PC-3 (cell line): ENCODE results near the gene PCBP1.

Source experiments
- CTCF ChIP-seq: fragments of 300-600 bp; sonication (generic); conservative IDR thresholded peaks from 2 replicates; pipeline ENCODE4 v1.5.1; 2017; ENCODE audit warnings: antibody characterized with exemption, low read depth, mild to moderate bottlenecking, low read length
- EZH2 ChIP-seq: fragments of 300-600 bp; sonication (generic); IDR thresholded peaks from one replicate; pipeline ENCODE4 v1.6.1; 2017; ENCODE audit warnings: antibody characterized with exemption, mild to moderate bottlenecking, low read length; ENCODE audit not compliant: unreplicated experiment
- EZH2phosphoT487 ChIP-seq: fragments of 300-600 bp; sonication (generic); IDR thresholded peaks from 2 replicates; pipeline ENCODE4 v1.6.1; 2018; ENCODE audit warnings: mild to moderate bottlenecking, antibody characterized with exemption, low read length, borderline replicate concordance

DNA sequence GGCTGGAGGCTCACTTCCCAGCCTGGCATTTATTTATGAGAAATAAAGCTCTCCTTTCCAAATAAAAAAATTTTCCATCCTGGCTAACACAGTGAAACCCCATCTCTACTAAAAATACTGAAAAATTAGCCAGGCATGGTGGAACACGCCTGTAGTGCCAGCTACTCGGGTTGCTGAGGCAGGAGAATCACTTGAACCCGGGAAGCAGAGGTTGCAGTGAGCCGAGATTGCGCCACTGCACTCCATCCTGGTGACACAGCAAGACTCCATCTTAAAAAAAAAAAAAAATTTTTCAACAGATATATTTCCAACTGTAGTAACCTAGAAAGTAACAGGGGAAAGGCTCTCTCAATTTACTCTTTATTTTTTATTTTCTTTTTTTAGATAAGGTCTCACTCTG is 6.1 kb upstream of the PCBP1 start:
- TF ChIP-seq EZH2, result no peak
- no peak for TF ChIP-seq CTCF
- no peak for TF ChIP-seq EZH2phosphoT487
